HG03469 (cell line): ENCODE results near the gene ARL1.
A peak's percentile ranks its signal among the peaks of the same experiment; 100 is the strongest.
"Not testable (repeated sequence)": the region's sequence is repeated elsewhere in the genome, so short reads cannot be mapped to it uniquely, and the experiment has no call there.

Experiments used
- ATAC-seq: cut with Tn5 transposase; IDR thresholded peaks from one replicate; pipeline ENCODE4 v1.9.1; 2021; ENCODE audit warnings: mild to moderate bottlenecking, moderate library complexity, moderate number of reproducible peaks; ENCODE audit not compliant: unreplicated experiment

ARL1 gene

GRCh38 chr12:101407436-101408345, at the start of gene ARL1:
Gene ARL1, minus strand, starts transcription at chr12:101407772. Its CDS starts 127 bp downstream, at chr12:101407645.
- peak; percentile 55 for ATAC-seq

- ATAC-seq: no peak
These were observed 48.1 kb upstream of the ARL1 start for GRCh38 chr12:101455685-101456084.

- no peak for ATAC-seq
These were observed 34.1 kb upstream of the ARL1 start for GRCh38 chr12:101441461-101442224.

GRCh38 chr12:101439236-101439635, 31.7 kb upstream of the ARL1 start:
- ATAC-seq: no peak

GRCh38 chr12:101436136-101436535, 28.6 kb upstream of the ARL1 start:
- ATAC-seq: no peak

GRCh38 chr12:101430456-101430855, 22.9 kb upstream of the ARL1 start:
- ATAC-seq: no peak

- no peak for ATAC-seq
These were observed 17.0 kb upstream of the ARL1 start for GRCh38 chr12:101424620-101425019.

- ATAC-seq: not testable (repeated sequence)
These were observed 14.5 kb upstream of the ARL1 start for GRCh38 chr12:101422066-101422465.

GRCh38 chr12:101415228-101415627, 7.7 kb upstream of the ARL1 start:
- no peak for ATAC-seq

- ATAC-seq: no peak
These were observed 7.1 kb upstream of the ARL1 start for GRCh38 chr12:101414533-101415119.

- ATAC-seq: not testable (repeated sequence)
These were observed 2.6 kb upstream of the ARL1 start for GRCh38 chr12:101410169-101410568.

- peak; percentile 4 for ATAC-seq
These were observed 530 bp downstream of the ARL1 start for GRCh38 chr12:101407049-101407435.

- not testable (repeated sequence) for ATAC-seq
These were observed 16.4 kb downstream of the ARL1 start for GRCh38 chr12:101391181-101391580.

- no peak for ATAC-seq
These were observed 28.4 kb downstream of the ARL1 start for GRCh38 chr12:101379149-101379548.

- no peak for ATAC-seq
These were observed 32.0 kb downstream of the ARL1 start for GRCh38 chr12:101375573-101375972.

GRCh38 chr12:101372431-101372830, 35.1 kb downstream of the ARL1 start:
- ATAC-seq: no peak

- ATAC-seq: no peak
These were observed 39.6 kb downstream of the ARL1 start for GRCh38 chr12:101368016-101368415.

GRCh38 chr12:101361455-101361854, 46.1 kb downstream of the ARL1 start:
- ATAC-seq: no peak

GRCh38 chr12:101356794-101357193, 50.8 kb downstream of the ARL1 start:
- no peak for ATAC-seq

- ATAC-seq: no peak
These were observed 55.9 kb downstream of the ARL1 start for GRCh38 chr12:101351682-101352081.

- no peak for ATAC-seq
These were observed 63.7 kb downstream of the ARL1 start for GRCh38 chr12:101343893-101344292.
